ENCODE data around the gene HNRNPAB. TPM values are rescaled to one million over a fixed set of nuclear protein-coding genes. Genes with fewer than 3 reads are reported as not detected.

The HNRNPAB gene
- total RNA-seq, 4 donors from 2014 or later: 77.2 to 204 (median 88.6) TPM

DNA sequence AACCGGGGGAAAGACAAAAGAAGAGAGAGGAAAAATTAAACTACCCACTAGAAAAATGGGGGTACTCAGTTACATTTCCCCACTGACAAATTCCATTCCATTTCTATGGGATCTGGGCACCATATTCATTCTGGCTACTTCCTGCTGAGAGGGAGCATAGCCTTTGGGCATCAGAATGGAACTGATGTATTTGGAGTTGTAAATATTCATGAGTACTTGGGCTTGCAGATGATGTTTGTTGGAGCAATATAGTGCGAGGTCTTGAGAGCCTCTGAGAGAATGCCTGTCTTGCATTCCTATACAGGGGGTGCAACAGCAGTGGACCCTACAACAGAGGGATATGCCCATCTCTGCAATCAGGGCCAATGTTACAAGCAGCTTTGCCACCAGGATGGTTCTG is 33.9 kb upstream of the HNRNPAB start:
- ATAC-seq (ENCODE audit: low FRiP score): no peak
- TF ChIP-seq CTCF (IDR thresholded peaks at IDR 0.05): no peak

DNA sequence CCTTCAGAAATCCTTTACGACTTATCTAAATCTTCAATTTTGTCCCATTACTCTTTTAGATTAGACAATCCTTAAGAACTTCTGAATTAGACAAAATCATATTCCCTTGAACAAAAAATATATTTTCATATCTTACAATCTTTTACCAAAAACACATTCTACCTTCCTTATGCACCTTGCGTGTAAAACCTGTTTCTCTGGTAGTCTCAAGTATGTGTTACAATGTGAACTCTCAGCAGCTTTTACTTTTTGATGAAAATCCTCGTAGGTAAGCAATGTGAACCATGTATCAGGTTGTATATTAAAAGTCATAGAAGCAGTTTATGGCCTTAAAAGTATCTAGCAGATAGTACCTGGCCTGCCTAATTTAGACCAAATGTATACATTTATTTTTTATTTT is 29.9 kb upstream of the HNRNPAB start:
- TF ChIP-seq CTCF (IDR thresholded peaks at IDR 0.05): no peak
- ATAC-seq (ENCODE audit: low FRiP score): no peak
- DNase-seq (ENCODE audit: low spot score): no peak

More for the DNA sequence above, 33.9 kb upstream of the HNRNPAB start:
- no peak for DNase-seq (ENCODE audit: low spot score)

GRCh38 chr5:178176791-178177190 is 27.5 kb upstream of the HNRNPAB start:
- no peak for ATAC-seq (ENCODE audit: low FRiP score)
- DNase-seq (ENCODE audit: low spot score): no peak
- TF ChIP-seq CTCF (IDR thresholded peaks at IDR 0.05): no peak

DNA sequence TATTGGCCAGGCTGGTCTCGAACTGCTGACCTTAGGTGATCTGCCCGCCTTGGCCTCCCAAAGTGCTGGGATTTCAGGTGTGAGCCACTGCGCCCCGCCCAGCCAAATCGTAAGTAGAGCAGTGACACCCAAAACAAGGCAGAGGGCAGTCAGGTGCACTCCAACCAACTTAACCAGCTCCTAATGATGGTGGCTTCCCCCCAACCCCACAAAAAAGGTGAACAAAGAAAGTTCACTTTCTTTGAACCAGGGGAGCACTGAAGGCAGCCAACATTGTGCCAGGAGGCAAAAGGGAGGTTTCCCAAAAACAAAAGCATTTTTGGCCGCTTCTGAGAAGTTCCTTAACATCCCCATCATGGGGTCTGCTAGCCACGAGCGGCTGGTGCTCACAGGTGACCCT is 26.8 kb upstream of the HNRNPAB start:
- ATAC-seq (ENCODE audit: low FRiP score) (no peak), DNase-seq (ENCODE audit: low spot score) (no peak)
- no peak for TF ChIP-seq CTCF (IDR thresholded peaks at IDR 0.05)

- ATAC-seq (ENCODE audit: low FRiP score) (no peak), DNase-seq (ENCODE audit: low spot score) (no peak)
- TF ChIP-seq CTCF (IDR thresholded peaks at IDR 0.05): no peak
Observed at GRCh38 chr5:178180141-178180863, 24.0 kb upstream of the HNRNPAB start.

GRCh38 chr5:178182158-178182876 is 22.0 kb upstream of the HNRNPAB start:
- ATAC-seq (ENCODE audit: low FRiP score) (no peak), DNase-seq (ENCODE audit: low spot score) (no peak)
- no peak for TF ChIP-seq CTCF (IDR thresholded peaks at IDR 0.05)

DNA sequence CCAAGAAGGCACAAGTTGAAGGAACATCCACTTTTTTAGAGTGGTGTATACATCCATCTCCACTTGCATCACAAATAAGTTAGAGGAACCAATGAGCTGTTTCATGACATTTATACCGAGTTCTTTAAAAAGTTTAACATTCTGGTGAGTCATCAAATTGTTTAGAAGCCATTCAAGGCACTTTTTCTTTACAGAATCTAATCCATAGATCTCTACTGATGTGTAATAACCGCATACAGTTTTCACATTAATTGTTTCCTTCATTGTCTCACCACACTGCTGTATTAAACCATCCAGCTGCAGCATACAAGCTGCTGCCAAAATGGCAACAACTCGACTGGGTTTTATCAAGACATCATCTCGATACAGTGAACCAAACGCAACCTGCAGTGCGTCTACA is 17.9 kb upstream of the HNRNPAB start:
- no peak for ATAC-seq (ENCODE audit: low FRiP score)
- TF ChIP-seq CTCF (IDR thresholded peaks at IDR 0.05): no peak
- no peak for DNase-seq (ENCODE audit: low spot score)

All from omental fat pad (tissue), 4 donors.